GM21723 (cell line): ENCODE results near the gene MTX1.
A peak's percentile ranks its signal among the peaks of the same experiment; 100 is the strongest.
"Not testable (repeated sequence)": the region's sequence is repeated elsewhere in the genome, so short reads cannot be mapped to it uniquely, and the experiment has no call there.

Source experiments
- ATAC-seq: cut with Tn5 transposase; IDR thresholded peaks from one replicate; pipeline ENCODE4 v1.9.1; 2021; ENCODE audit warnings: mild to moderate bottlenecking, moderate library complexity; ENCODE audit not compliant: unreplicated experiment

Gene MTX1

DNA sequence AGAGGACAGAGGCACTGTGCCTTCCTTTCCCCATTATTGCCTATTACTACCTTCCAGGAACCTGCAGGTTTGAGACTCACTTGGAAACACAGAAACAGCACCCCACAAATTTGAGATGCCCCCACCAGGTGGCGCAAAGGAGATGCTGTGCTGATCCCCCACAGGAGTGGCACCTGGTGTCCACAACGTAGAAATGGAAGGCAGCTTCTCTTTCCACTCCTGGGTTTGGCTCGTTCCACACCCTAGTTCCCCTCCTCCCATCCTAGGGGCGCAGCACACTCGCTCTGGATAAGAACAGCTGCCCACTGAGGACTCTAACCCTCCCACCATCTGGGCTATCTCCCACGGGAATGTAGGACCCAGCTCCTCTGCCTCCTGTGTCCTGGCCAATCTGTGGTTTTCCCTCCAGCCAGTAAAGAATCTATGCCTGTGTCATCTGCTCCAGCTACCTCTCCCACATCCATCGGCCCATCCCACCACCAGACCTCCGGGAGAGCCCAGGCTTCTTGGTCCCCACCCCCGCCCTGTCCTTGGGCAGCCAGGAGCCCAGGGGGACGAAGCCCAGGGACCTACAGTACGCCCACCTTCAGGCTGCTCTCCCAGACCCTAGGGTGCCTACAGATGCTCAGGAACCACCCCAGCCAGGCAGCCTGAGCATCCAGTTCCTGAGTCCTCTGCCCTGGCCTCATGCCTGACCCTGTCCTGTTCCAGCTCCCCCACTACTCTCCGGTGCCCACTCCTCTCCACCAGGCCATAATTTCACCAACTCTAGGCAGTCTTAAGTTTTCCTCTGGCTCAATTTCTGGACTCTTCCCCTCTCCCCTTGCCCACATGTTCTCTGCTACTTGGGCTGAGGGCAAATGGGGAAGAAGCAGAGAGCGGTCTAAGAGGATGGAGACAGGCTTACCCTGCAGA lies 1.3 kb upstream of the MTX1 start:
- no peak for ATAC-seq

- ATAC-seq = no peak
These were observed 522 bp upstream of the MTX1 start, which contains the start of gene THBS3 for GRCh38 chr1:155207806-155208540. Gene THBS3 (minus strand): TSS chr1:155207897. CDS start chr1:155207876, 21 bp downstream.

GRCh38 chr1:155209312-155209721 lies 822 bp downstream of the MTX1 start:
- ATAC-seq = no peak

DNA sequence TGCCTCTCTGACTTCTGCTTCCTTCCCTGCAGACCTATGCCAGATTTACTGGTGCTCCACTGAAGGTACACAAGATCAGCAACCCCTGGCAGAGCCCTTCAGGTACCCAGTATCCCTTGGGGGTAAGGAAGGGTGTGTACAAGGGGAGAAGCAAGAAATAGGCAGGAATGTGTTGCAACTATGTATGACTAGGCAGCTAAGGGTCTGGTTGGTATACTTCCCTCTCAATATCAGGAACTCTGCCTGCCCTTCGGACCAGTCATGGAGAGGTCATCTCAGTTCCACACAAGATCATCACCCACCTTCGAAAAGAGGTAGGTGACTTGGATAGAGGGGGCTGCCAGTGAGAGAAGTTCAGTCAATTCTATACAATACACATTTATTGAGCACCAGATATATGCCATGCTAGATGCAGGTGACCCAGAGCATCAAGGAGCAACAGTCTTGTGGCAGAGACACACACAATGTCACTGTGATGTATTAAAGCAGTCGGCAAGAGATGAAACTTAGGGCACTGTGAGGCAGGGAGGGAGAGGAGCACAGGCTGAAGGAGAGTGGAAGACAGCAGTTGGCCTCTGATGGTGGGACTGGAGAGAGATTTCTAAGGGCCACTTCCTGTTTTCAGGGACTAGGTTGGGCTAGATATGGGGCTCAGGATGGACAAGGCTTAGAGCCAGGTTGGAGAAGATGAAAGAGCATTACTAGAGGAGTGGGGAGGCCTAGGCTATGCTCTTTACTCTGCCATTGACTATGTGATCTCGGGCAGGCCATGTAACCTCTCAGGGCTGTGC lies 2.0 kb downstream of the MTX1 start:
- no peak for ATAC-seq

- ATAC-seq = not testable (repeated sequence)
These were observed 3.0 kb downstream of the MTX1 start for GRCh38 chr1:155211381-155212050.

GRCh38 chr1:155212051-155212440 lies 3.6 kb downstream of the MTX1 start:
- ATAC-seq = not testable (repeated sequence)

DNA sequence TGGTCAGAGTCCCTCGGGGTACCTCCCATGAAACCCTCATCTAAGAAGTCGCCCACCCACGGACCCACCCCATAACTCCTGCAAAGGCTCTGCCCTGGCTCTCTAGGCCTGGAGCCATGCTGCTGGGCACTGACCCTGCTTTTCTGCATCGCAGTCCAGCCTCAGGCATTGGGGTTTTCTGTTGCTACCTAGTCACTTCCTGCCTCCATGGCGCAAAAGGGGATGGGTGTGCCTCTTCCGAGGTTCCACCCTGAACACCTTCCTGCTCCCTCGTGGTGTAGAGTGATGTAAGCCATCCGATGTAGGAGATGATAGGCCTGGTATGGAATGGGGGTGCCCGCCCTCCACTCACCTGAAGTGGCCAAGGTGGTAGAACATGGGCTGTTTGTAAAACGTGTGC lies 6.2 kb downstream of the MTX1 start:
- ATAC-seq = not testable (repeated sequence)

- no peak for ATAC-seq
These were observed 10.5 kb downstream of the MTX1 start for GRCh38 chr1:155218854-155219591.

- ATAC-seq = no peak
These were observed 11.1 kb downstream of the MTX1 start for GRCh38 chr1:155219592-155220031.

DNA sequence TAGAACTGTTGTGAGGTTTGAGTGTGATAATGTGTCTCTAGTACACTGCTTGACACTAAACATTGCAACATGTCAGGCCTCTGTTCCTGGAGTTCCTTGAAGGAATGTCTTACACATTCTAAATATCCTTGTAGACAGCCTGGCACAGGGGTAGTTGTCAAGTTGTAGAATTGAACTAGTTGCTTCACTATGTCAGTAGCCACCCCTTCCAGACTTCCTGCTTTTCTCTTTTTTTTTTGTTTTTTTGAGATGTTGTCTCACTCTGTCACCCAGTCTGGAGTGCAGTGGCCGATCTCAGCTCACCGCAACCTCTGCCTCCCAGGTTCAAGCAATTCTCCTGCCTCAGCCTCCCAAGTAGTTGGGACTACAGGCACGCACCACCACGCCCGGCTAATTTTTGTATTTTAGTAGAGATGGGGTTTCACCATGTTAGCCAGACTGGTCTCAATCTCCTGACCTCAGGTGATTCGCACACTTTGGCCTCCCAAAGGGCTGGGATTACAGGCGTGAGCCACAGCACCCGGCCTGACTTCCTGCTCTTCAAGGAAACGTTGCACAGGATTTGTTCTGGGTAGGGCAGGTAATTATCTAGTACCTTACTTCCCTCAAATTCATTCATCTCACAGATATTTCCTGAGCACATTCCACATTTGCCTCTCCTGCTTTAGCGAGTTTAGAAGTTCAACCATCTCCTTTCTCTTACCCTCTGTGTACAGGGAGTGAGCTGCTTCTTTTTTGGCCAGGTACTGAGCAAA lies 11.9 kb downstream of the MTX1 start:
- ATAC-seq = not testable (repeated sequence)

DNA sequence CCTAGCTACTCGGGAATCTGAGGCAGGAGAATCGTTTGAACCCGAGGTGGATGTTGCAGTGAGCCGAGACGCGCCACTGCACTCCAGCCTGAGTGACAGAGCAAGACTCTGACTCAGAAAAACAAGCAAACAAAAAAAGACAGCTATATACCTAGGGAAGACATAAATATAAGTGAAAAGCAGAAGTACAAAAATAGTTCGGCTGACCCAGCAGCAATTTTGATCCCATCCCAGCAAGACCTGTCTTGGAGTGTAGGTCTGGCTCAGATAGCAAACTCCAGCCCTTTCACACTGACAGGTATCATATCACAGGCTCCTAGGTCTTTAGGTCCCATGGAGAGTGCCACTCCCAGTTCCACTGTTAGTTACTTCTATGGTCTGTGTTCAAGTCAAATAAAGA lies 14.6 kb downstream of the MTX1 start:
- no peak for ATAC-seq

DNA sequence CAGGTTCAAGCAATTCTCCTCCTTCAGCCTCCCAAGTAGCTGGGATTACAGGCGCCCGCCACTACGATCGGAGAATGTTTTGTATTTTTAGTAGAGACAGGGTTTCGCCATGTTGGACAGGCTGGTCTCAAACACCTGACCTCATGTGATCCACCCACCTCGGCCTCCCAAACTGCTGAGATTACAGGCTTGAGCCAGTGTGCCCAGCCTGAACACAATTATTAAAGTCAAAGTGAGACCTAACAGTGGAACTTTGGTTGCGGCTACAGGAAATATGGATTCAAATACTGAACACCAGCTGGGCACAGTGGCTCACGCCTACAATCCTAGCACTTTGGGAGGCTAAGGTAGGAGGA lies 16.9 kb downstream of the MTX1 start:
- ATAC-seq = not testable (repeated sequence)

DNA sequence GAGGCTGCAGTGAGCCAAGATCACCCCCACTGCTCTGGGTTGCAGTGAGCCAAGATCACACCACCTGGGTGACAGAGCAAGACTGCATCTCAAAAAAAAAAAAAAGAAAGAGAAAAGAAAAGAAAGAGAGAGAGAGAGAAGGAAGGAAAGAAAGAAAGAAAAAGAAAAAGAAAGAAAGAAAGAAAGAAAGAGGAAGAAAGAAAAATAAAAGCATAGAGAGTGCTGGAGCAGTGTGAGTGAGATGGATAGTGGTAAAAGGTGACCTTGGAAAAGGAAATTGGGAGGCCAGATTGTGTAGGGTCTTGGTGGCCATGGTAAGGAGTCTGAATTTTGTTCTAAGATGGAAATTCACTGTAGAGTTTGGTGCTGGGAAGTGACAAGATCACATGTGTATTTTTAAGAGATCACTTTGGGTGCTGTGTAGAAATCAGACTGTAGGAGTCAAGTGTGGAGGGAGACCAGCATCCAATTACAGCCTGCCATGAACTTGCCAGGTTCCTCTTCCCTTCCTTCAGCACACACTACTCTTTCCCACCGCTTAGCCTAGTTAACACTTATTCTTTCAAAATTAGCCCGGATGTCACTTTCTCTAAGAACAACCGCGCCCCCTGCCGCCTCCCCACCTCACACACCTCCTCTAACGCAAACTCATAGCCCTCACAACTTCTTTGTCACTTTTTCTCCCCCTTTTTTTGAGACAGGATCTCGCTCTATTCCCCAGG lies 17.9 kb downstream of the MTX1 start:
- ATAC-seq = no peak

- no peak for ATAC-seq
These were observed 18.4 kb downstream of the MTX1 start for GRCh38 chr1:155226910-155227260.

DNA sequence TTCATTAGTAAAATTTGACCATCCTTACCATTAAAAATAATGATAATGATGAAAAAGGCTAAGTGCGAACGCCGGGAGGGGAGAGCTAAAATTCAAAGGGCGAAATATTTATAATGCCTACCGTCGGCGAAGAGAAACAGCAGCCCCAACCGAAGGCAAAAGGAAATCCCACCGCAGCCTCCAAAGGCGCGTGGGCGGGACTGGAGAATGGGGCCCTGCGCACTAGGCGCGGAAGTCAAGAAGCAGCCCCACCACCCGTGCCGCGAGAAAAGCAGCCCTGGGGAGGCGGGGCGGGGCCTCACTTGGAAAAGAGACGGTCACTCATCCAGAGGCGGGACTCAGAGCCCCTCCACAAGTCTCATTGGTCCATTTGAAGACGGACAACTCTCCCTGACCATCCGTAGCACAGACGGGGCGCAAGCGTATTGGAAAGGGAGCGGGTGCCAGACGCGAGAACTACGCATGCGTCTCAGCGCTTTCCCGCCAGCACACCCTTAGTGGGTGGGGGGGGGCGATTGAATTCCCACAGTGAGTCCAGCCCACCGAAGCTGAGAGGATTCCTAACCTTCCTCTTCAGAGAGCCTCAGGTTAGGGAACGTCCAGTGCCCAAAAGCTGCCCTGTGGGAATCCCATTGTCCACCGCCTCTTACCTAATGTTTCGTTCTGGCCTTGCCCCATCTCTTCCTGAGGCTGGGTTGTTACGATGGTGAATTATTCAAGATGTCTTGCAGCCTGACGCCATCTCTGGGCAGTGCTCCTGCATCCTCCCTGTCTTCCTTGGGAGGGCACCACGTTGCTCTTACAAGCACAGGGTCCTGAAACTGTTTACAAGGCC lies 19.0 kb downstream of the MTX1 start:
- peak; percentile 88 for ATAC-seq

- ATAC-seq = no peak
These were observed 19.6 kb downstream of the MTX1 start for GRCh38 chr1:155228096-155228427.

- not testable (repeated sequence) for ATAC-seq
These were observed 22.8 kb downstream of the MTX1 start for GRCh38 chr1:155231302-155231701.
